Brain microvascular endothelial cell (primary cell): Measurements from ENCODE around the gene TSPAN11.

Source experiments
- DNase-seq: peaks from one replicate; pipeline ENCODE4 v3.0.0-alpha.2; 2020
- H3K27ac ChIP-seq: fragments of 250-450 bp; sonication (Bioruptor Pico); 2 replicates; pipeline ENCODE4 v1.5.1; 2020; ENCODE audit warnings: mild to moderate bottlenecking, moderate library complexity
- H3K27me3 ChIP-seq: fragments of 250-450 bp; sonication (Bioruptor Pico); replicated peaks from 2 replicates; pipeline ENCODE4 v1.5.1; 2020; ENCODE audit warnings: mild to moderate bottlenecking
- H3K36me3 ChIP-seq: fragments of 250-450 bp; sonication (Bioruptor Pico); replicated peaks from 2 replicates; pipeline ENCODE4 v1.5.1; 2020; ENCODE audit warnings: mild to moderate bottlenecking
- H3K4me3 ChIP-seq: 2 replicates; pipeline ENCODE4 v1.5.1; 2011; ENCODE audit warnings: low read depth, mild to moderate bottlenecking, control low read depth, low read length, moderate library complexity
- in situ Hi-C: cut with HindIII; loops from 2 replicates; pipeline ENCODE4 v1.10.0; 2017; ENCODE audit warnings: low sequenced_read_pairs, low pct_ligation_motif_present
- TF ChIP-seq, protein P1 (sequence below): IDR thresholded peaks from 2 replicates; pipeline ENCODE4 v1.5.1; 2011; ENCODE audit warnings: low read depth, mild to moderate bottlenecking, moderate library complexity, low read length, control low read depth, inconsistent platforms; ENCODE audit errors: missing control alignments

Gene TSPAN11

DNA sequence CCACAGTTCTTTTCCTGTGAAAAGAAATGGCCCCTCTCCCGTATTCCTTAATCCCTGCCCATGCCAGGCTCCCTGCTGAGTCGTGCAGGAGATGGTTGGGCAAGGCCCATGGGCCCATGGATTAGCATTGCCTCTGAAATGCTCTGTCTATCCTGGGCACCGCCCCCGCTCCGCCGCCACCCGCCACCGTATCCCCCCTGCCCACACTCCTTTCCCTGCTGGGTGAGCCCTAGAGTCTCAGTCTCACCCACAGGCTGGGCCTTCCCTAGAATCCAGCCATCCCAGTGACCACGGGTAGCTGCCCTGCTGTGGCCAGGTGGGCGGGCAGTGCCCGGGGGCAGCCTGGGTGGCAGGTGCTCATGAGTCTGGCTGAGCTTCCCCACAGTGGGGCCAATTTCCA, 50.6 kb downstream of the TSPAN11 start:
- Histone ChIP-seq H3K27ac (no peak overlapping the region), H3K4me3 (no peak overlapping the region), H3K36me3 (no peaks in the 10 kb centered on the region), H3K27me3 (peaks cover 2% of the 10 kb centered on the region)
- in situ Hi-C loops = no loop called here
- no peak for DNase-seq
- TF ChIP-seq, protein P1, sequence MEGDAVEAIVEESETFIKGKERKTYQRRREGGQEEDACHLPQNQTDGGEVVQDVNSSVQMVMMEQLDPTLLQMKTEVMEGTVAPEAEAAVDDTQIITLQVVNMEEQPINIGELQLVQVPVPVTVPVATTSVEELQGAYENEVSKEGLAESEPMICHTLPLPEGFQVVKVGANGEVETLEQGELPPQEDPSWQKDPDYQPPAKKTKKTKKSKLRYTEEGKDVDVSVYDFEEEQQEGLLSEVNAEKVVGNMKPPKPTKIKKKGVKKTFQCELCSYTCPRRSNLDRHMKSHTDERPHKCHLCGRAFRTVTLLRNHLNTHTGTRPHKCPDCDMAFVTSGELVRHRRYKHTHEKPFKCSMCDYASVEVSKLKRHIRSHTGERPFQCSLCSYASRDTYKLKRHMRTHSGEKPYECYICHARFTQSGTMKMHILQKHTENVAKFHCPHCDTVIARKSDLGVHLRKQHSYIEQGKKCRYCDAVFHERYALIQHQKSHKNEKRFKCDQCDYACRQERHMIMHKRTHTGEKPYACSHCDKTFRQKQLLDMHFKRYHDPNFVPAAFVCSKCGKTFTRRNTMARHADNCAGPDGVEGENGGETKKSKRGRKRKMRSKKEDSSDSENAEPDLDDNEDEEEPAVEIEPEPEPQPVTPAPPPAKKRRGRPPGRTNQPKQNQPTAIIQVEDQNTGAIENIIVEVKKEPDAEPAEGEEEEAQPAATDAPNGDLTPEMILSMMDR = no peak

DNA sequence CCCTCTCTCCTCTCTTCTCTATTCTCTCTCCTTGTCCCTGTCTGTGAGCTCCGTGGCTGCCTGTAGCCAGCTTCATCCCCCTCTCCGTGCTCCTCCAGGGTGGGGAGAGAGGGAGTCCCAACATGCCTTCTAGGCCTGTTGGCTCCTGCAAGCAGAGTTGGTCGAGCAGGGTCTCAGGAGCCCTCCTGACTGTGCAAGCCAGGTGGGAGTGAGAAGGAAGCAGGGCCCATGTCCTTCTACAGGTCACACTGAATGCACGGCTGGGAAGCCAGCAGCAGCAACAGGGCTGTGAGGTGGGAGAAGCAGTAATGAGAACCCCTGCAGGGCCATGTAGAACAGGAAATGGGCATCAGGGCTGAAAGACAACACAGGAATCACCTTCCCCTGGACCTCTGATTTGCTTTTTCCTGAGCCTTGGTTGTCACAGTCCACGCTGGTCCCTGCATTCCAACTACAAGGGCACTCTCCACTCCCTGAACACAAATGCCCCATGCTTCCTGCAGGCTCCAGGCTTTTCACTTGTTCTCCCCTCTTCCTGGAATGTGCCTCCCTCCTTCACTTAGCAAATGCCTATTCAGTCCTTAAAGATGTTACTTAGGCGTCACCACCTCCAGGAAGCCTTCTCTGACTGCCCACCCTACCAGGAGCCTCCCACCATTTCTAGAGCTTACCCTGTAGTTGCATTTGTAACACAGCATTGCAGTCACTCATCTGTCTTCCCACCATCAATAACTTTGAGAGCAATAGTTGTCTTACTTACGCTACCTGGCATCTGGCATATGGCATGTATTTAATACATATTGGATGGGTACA, 51.2 kb downstream of the TSPAN11 start:
- no peaks in the 10 kb centered on the region for H3K36me3 ChIP-seq
- H3K27me3 ChIP-seq = no peaks in the 10 kb centered on the region
- in situ Hi-C loops = no loop called here
- DNase-seq = no peak
- H3K4me3 ChIP-seq = no peak overlapping the region
- TF ChIP-seq, protein P1 = no peak
- H3K27ac ChIP-seq = no peak overlapping the region

DNA sequence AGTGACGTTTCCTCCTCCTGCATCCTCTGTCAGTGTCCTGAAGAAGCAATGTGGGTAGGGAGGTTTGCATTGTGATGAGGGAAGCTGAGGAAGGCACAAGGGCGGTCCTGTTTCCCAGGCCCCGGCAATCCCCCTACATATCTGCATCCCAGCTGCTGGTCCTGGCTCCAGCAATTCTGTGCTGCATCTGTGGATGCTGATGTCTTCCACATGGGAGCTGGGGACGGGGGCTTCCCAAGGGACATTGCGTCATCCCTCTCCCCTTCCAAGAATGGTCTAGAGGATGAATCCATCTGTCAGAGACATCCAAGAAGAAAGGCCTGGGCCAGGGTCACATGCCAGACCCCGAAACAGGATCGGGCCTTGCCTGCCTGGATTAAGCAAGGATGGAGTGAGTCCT, 52.1 kb downstream of the TSPAN11 start:
- no peaks in the 10 kb centered on the region for H3K27me3 ChIP-seq
- no peak overlapping the region for H3K27ac ChIP-seq
- H3K4me3 ChIP-seq = no peak overlapping the region
- in situ Hi-C loops = no loop called here
- no peak for DNase-seq
- TF ChIP-seq, protein P1 = no peak
- H3K36me3 ChIP-seq = no peaks in the 10 kb centered on the region

DNA sequence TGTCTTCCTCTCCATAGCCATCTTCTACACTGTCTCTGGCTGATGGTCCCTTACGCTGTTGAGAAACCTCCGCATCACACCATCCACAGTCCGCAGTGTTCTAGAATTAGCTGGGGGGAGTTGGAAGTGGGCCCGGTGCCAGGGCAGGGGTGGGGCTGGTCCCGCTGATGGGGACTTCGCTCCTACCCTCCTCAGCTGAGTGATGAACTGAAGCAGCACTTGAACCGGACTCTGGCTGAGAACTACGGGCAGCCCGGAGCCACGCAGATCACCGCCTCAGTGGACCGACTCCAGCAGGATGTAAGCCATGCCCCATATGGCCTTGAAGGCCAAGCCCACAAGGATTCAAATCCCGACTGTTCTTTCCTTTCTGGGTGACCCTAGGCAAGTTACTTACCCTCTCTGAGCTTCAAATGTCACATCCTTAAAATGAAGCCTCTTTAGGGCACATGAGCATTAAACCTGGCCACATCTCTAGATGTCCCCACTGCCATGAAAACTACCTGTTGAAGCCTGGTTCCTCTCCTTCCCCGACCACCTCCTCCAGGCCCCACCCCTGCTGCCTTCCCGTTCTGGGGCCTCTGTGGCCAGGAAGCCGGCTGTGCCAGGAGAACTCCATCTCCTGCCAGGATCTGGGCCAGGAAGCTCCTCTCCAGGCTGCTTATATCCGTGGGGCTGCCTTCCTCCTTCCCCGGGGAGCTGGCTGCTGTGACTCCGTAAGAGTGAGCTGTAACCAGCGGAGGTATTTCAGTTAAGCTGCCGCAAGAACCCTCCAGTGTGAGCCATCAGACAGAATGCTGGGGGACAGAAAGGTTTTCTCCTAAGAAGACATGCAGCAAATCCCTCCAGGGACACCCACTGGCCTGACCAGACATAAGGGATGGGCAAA, 53.1 kb downstream of the TSPAN11 start:
- Histone ChIP-seq H3K27ac (no peak overlapping the region), H3K4me3 (no peak overlapping the region), H3K27me3 (no peaks in the 10 kb centered on the region), H3K36me3 (no peaks in the 10 kb centered on the region)
- TF ChIP-seq, protein P1 = no peak
- no peak for DNase-seq
- in situ Hi-C loops = no loop called here

DNA sequence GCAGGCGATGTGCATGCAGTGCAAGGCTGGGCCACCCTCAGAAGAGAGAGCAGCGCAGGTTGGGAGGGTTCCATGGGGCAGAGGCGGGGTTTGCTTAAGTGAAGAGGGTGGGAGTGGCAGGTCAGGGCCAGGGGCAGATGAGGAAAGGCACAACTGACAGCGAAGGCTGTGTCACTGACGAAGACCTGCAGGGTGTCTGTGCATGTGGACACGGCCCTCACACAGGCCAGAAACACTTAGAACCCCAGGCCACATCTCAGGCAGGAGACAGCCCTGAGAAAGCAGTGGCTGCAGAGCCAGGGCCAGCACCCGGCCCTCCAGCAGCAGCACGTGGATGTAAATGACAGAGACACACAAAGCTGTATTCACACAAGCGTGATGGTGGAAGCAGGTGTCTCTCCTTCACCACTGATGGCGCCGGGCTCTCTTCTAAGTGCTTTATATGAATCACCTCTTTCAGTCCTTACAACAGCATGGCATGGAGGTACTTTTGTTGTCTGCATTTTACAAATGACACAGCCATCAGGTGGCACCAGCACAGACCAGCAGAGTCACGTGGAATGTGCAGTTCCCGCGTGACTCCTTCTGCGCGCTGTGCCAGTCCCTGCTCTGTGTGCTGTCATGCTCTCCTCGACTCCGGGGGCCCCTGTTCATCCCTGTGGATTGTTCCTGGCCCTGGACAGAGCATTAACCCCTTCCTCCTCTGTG, 54.6 kb downstream of the TSPAN11 start:
- DNase-seq = no peak
- in situ Hi-C loops = no loop called here
- Histone ChIP-seq H3K27me3 (no peaks in the 10 kb centered on the region), H3K27ac (no peak overlapping the region), H3K36me3 (no peaks in the 10 kb centered on the region), H3K4me3 (no peak overlapping the region)
- TF ChIP-seq, protein P1 = no peak
